CMK (cell line): ENCODE measurements around the gene M1AP.
"Not testable (repeated sequence)": the region's sequence is repeated elsewhere in the genome, so short reads cannot be mapped to it uniquely, and the experiment has no call there.

Experiments used
- DNase-seq: peaks from one replicate; pipeline ENCODE4 v3.0.0-alpha.2; 2010; ENCODE audit warnings: low read depth

The M1AP gene

DNA sequence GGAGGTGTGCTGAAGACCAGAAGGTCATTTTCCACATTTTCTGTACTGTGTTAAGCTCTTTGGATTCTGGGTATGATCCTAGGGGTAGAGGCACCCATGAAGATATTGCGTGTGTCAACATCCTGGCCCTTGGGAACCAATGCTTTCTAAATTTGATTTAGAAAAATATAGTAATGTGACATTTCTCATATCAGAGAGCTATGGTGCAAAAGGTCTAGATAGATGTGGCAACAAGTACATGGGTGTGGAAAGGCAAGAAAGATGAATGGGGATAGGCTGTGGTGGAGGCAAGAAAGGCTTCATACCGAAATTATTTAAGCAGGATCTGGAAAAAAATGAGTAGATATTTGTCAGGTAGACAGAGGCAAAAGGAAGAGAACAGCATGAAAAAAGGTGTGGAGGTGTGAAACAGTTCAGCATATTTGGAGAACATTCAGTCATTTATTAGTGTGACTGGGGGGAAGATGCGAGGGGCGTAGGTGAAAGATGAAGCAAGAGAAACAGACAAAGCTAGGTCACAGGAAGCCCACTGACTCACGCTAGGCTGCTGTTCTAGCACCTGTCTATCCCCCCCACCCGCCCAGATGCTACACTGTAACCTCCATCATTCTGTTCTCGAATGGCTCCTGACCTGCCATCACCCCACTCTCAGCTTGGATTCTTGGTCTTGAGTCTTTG, 81.9 kb downstream of the M1AP start:
- no peak for DNase-seq

DNA sequence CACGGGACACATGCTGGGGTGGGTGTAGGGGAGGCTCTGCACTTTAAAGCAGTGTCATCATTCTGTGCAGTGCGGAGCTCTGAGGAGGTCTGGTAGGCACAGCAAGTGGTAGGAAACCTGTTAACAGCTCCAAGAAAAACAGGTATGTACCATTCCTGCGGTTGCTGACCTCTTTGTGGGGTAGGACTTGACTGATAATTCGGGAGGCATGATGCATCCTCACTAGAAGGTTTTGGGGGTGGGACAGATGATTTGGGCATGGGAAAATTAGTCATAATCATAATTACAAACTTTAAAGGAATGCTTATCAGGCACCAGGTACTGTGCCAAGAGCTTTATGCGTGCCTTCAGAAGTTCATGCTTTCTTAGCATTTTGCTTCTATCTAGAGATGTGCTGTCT, 83.9 kb downstream of the M1AP start:
- no peak for DNase-seq

DNA sequence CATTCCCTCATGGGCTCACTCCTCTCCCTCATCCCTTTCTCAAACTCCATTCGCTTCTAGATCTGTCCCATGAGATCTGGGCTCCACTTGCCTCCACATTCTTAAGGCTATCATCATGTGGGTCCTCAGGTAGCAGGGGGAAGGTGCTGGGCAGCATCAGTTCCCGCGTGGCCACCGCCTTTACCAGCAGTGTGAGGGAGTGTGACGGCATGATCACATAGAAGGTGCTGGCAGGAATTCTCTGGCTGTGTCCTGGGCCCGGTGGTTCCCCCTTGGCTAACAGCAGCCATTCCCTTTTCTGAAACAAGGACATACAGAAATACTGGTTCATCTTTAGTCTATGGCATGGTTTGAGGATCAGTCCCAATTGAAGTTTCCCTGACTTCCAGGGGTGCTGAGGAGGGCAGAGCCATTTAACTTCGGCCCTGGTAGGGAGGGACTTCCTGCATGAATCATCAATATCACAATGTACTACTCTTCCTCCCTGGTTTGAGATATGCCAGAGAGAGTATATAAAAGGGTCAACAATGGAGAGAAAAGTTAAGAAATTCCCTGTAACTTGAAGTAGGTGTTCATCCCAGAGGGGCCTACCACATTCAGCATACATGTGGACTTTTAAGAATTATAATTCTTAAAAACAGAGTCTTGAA, 85.9 kb downstream of the M1AP start:
- no peak for DNase-seq

DNA sequence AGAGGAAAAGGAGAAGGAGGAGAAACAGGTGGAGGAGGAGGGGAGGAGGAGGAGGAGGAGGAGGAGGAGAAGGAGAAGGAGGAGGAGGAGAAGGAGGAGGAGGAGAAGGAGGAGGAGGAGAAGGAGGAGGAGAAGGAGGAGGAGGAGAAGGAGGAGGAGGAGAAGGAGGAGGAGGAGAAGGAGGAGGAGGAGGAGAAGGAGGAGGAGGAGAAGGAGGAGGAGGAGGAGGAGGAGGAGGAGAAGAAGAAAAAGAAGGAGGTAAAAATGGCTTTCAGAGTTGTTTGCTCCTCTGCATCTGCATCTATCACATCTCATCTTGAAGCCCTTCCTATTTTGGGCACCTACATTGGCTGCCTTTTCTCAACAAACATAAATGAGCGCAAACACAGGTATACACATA, 87.1 kb downstream of the M1AP start:
- not testable (repeated sequence) for DNase-seq

DNA sequence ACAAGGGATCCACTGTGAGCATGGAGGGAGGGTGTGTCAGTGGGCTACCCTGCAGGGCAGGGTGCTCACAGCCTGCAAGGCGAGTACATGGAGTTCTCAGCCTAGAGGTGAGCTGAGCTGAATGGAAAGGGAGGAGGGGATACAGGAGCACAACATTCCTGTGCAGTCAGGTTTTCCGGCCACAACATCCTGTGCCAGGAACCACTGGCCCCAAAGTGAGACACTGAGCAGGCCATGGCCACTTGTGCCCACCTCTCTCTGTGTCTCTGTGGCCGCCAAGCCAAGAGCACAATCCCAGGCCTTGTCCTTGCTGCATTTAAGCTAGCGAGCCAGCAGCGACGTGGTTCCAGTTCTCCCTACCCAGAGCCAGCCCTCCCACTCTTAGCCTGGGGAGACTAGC, 87.5 kb downstream of the M1AP start:
- DNase-seq, result no peak

DNA sequence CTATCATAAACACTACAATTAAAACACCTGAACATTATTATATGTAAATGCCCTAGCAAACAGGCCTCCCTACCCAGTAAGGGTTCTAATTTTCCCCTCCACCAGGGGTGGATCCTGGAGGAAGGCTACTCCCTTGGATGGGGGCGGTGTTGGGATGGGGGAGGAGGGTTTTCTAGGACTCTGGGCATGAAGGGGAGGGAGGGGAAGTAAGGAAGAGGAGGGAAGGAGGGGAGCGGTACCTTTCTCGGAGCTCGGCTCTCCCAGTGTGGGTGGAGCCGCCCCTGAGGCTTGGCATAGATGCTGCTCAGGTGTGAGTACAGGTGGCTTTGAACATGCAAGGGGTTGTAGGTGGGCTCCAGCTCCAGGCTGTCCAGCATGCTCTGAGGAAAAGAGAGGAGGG, 88.2 kb downstream of the M1AP start:
- no peak for DNase-seq

DNA sequence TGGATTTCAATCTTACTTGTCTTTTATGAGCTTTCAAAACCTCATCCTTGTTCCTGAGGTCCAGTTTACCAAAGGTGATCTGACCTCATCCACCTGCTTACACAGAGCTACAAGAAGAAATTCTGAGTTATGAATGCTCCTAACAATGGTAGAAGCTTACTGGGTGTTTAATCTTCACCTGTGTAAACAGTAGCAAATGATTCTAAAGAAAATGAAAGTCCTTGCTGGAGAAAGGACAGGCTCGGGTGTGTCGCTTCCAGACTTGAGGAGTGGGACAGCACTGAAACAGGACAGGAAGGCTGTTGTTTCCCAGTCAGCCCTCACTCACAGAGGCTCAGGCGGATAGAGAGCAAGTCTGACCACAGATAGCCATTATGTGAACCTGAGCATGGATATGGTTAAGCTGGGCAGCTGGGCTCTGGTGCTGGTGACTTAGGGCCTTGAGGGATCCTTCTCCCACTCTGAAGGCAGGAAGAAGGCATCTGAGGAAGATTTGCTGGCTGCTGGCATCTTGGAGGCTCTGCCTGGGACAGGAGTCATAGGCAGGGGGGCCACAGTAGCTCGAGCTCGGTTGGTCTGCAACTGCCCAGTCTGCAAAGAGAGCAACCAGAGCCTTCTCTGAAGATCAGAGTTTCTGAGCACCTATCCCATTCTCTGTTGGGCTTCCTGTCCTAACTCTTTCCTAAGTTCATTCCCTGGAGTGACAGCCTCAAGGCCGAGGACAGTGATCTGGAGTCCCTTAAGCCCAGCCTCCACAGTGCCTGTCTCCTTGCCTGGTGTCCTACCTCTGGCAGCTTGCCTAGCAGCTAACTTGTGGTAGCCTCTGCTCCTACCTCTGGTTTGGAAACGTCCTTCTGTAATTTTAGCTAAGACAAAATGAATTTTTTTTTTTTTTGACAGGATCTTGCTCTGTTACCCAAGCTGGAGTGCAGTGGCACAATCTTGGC, 89.6 kb downstream of the M1AP start:
- DNase-seq, result no peak

DNA sequence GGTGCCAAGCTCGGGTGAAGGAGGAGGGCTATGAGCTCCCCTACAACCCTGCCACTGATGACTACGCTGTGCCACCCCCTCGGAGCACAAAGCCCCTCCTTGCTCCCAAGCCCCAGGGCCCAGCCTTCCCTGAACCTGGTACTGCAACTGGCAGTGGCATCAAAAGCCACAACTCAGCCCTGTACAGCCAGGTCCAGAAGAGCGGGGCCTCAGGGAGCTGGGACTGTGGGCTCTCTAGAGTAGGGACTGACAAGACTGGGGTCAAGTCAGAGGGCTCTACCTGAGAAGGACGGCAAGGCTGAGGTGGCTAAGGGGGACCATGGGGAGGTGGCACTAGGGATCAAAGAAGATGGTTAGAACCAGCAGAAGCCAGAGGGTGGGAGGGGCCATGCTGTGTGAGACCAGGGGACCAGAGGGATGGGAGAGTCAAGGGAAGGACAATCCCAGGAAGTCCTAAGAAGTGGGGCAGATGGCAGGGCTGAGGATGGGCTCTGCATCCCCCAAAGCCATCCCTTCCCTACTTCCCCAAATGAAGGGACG, 91.2 kb downstream of the M1AP start:
- no peak for DNase-seq

DNA sequence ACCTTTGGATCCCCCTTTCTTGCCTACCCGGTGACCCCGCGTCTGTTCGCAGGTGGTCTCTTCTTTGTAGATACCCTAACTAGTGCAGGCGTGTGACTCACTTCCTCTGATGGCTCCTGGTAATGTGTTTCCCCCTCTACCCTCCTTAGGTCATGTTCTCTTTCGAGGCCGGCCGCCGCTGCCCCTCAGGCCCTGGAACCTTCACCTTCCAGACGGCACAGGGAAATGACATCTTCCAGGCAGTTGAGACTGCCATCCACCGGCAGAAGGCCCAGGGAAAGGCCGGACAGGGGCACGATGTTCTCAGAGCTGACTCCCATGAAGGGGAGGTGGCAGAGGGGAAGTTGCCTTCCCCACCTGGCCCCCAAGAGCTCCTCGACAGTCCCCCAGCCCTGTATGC, 92.0 kb downstream of the M1AP start:
- no peak for DNase-seq

DNA sequence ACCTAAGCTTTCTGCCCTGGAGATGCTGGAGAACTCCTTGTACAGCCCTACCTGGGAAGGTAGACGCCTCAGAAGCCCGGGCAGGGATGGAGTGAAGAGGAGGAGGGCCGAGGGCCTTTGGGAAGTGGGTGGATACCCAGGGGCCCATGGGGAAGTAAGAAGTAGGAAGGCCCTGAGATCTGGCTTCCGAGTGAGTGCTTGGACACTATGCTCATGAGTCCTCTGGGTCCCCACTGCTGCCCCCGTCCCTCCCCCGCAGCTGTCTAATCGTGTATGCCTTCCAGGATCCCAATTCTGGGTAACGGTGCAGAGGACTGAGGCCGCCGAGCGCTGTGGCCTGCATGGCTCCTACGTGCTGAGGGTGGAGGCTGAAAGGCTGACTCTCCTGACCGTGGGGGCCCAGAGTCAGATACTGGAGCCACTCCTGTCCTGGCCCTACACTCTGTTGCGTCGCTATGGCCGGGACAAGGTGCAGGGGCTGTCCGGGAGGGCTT, 92.5 kb downstream of the M1AP start:
- no peak for DNase-seq

DNA sequence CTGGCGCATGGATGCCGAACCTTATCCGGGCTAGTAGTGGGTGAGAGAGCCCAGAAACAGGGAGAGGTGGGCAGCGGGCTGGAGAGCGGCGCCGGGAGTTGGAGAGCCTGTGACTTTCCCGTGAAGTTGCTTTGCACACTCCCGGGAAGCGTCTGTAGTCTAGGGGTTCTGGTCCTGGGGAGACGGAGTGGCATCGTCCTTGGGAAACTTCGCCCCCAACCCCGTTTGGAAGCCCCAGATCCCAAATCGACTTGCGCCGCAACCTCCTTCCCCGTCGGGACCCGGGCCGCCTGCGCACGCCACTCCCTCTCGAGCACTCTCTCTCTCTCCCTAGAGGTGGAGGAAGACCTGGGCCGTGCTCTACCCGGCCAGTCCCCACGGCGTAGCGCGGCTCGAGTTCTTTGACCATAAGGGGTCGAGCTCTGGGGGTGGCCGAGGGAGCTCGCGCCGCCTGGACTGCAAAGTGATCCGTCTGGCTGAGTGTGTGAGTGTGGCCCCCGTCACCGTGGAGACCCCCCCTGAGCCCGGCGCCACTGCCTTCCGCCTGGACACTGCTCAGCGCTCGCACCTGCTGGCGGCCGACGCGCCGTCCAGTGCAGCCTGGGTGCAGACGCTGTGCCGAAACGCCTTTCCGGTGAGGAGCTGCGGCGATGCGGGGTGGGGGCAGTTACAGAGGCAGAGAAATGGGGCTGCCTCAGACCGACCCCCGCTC, 93.2 kb downstream of the M1AP start:
- no peak for DNase-seq

DNA sequence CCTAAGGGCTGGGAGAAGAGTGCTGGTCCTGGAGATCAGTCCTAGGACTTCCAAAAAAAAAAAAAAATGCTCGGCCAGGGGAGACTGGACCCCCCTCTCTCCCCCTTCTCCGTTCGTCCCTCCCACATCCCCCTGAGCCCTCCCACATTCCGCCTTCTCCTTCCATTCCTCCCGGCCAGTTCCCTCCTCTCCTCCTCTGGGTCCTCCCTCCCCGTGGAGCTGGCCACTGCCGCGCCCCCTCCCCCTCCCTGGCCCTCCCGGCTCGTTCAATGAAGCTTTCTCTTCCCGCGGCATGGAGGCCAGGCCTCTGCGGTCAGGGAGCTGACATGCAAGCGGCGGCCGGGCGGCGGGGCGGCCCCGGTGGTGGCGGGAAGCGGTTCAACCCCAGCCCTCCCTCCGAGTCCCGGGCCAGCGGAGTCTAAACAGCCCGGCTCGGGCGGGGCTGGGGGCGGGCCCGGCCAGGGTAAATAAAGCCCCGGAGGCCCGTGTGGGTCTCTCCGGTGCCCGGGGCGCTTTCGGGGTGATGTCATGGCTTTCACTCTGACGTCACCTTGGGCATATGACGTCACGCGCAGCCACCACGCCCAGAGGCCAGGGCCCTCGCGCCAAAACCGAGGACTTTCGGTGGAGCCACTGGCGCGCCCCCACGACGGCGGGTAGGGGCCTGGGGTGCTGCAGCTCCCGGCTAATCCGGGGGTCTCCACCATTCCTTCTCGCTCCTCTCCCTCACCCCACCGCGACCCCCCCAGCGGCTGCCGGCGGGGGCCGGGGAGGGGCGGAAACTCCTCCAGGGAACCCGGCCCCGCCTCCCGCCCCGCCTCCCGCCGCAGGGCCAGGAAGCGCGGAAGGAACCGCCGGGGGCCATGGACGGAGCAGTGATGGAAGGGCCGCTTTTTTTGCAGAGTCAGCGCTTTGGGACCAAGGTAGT, 94.0 kb downstream of the M1AP start, which contains the start of the genes DOK1 and LOXL3:
TSS of gene DOK1 (plus strand) at position 829 of the 928 bp plus-strand sequence. CDS start at position 864, 35 bp downstream.
TSS of gene LOXL3 (minus strand) at position 51 of the 928 bp plus-strand sequence. CDS start 1,308 bp downstream, outside the sequence.
- peak; percentile 76 for DNase-seq

DNA sequence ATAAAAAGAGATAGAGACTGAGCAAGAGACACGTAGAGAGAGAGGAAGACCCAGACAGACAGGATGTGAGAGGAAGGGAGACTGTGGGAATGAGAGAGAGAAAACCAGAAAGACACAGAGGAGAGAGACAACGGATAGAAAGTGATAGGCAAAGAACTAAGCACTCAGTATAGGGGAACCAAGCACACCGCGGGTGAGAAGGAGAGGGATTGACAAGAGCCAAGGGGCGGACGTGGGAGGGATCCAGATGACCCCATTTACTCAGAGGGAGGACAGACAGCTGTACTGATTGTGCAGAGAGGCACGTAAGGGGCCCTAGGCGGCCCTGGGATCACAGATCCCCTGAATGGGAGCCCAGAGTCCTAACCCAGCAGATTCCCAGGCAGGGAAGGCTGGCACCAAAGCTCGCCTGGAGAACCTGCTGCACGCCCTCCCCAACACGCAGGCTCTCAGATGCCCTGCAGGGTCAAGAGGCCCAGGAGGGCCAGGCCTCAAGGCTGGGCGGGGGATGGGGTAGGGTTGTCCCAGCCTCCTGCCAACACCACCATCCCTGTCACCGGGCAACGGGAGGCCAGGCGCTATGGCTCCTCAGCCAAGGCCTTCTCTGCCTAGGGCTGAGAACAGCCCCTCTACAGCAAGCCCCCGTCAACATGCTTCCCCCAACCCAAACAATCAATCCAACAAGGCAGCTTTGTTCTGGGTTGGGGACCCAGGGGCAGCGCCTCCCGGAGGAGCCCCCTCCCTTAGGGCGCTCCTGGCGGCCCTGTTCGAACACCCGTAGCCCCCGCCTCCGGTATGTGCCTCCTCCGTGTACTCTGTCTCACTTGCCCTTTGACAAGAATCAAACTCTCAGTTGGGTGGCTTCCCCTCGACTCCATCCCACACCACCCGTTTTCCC, 95.0 kb downstream of the M1AP start:
- no peak for DNase-seq

DNA sequence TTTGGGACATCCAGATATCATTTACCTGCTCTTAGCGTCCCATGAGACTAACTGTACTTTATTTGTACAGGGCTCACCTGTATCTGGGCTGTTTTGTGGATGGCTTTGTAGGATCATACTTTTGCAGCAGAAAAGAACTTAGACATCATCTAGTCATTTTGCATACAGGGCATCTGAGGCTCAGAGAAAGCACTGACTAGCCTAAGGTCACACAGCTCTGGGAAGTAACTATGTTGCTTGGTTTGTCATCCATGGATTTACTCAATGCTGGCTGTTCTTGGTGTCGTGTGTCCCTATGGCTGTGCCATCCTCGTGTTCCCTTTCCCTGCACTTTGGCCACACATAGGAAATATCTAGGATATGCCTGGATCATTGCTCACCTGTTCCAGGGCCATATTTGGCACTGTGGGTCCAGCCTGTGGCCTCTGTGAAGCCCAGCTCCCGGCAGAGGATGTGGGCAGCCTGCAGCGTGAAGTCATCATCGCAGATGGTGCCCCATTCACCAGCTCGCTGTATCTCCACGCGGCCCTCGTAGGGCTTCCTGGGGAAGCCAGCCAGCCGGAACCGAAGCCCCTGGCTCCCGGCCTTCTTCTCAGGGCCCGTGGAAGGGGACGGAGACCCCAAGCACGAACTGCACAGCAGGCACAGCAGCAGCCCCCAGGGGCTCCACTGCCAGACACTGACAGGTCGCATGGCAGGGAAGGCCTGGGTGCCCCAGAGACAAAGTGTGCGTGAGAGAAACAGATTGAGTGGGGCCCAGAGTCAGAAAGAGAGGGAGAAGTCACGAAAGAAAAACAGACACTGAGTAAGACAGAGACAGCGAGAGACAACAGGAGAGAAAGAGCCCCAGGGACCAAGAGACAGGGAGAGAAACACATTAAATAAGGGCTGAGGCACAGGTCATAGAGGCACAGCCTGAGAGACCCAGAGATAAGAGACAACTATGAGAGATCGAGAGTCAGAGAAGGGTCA, 95.9 kb downstream of the M1AP start:
- DNase-seq, result no peak

DNA sequence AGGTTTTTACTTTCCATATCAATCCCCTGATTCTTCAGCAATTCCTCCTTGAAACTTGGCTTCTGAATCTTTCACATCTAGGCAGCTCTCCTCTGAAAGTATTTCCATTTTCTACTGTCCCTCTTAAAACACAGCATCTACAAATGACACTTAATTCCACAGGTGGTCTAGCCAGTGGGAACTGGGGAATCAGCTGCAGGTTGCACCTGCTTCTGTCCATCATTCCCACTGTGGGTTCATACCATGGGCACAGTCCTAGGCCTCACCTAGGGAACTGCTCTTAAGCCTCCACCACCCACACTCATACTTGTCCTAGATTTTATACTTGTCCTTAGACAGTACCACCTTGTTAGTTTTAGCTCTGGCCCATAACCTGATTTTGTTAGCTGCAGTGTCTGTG, 96.6 kb downstream of the M1AP start:
- no peak for DNase-seq

DNA sequence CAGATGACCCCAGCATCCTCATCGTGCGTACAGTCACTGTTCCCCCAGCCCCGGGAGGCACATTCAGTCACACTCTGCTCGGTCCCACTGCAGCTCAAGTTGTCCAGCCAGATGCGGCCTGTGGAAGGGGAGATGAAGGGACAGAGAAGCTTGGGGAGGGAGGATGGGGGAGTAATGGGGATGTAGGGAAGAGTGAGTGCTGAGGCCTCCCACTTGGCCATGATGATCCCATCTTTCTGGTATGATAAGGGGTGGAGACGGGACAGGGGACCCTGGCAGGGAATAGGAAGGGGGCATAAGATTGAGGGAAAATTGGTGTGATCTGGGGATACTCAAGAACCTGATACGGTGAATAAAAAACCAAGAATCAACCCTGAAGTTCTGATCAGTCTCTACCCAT, 97.9 kb downstream of the M1AP start:
- DNase-seq, result no peak

DNA sequence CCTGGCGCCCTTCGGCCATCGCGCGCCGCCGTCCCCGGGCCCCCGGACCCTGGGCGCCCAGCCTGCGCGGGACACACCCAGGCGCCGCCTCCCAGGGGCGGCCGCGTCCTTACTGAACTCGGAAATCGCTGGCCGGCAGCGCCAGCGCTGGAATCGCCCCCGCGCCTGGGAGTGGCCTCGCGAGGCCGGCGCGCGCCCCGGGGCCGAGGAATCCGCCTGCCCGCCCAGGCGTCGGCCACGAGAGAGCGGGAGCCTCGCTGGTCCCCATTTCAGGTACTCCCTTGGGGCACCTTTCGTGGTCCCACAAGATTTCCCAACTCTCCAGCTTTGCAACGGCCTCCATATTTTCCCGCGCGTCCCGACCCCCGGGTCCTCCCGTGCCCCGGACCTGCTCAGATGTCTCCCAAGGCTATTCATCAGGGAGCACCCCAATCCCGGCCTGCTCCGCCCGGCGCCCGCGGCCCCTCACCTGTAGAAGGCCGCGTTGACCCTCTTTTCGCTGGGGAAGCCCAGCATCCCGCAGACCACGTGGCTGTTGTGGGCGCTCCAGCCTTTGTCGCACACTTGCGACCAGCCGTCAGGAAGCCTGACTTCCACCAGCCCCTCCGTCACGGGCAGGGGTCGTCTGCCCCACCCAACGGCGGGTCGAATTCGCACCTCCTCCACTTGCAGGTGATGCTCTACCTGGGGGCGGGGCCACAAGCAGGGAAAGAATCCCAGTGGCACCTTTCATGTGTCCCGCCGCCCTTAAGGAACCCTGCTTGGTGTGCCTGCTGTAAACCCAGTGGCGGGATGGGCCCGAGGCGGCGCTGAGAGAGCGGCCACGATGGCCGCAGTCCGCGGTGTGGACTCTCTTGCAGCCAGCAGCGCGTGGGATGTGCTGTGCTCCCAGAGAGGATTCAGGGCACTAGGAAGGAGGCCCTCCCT, 99.0 kb downstream of the M1AP start:
- no peak for DNase-seq
